Esophagus squamous epithelium (tissue), 5 donors: ENCODE measurements around the gene RBFOX2. TPM values are rescaled to one million over a fixed set of nuclear protein-coding genes. Genes with fewer than 3 reads are reported as not detected.

ENCODE experiments used
- DNase-seq: peaks from one replicate; lab custom pipeline; 2025; lab: John Stamatoyannopoulos, UW
- H3K27ac ChIP-seq, 4 donors: fragments of 200-600 bp; sonication (generic); one replicate each; pipeline ENCODE4 v1.5.1; 2016 to 2019; ENCODE audit warnings: mild to moderate bottlenecking in 1 of 4
- H3K27me3 ChIP-seq, 4 donors: fragments of 200-600 bp; sonication (generic); 1 replicate in 3 of 4; 2 replicates in 1 of 4; pipeline versions ENCODE4 v1.5.1 to v1.6.0; 2017 to 2021; ENCODE audit warnings: antibody characterized with exemption in 1 of 4
- H3K36me3 ChIP-seq, 3 donors: fragments of 200-600 bp; sonication (generic); one replicate each; pipeline ENCODE4 v1.5.1; 2016 to 2019
- H3K4me1 ChIP-seq, 3 donors: fragments of 200-600 bp; sonication (generic); one replicate each; pipeline ENCODE4 v1.5.1; 2017 to 2019
- H3K4me3 ChIP-seq, 4 donors: fragments of 200-600 bp; sonication (generic); 1 replicate in 3 of 4; 2 replicates in 1 of 4; pipeline ENCODE4 v1.5.1; 2016 to 2019; ENCODE audit warnings: mild to moderate bottlenecking in 2 of 4, moderate library complexity in 1 of 4
- H3K9me3 ChIP-seq, 3 donors: fragments of 200-600 bp; sonication (generic); one replicate each; pipeline ENCODE4 v1.5.1; 2016 to 2019
- POLR2A ChIP-seq, 4 donors: fragments of 450-650 bp; IDR thresholded peaks; one replicate each; pipeline ENCODE4 v1.6.1; 2017; ENCODE audit warnings: antibody characterized with exemption in 4 of 4, mild to moderate bottlenecking in 4 of 4, moderate library complexity in 3 of 4
- WGBS, 2 donors: methylation state at CpG; one replicate each; pipeline ENCODE4 v1.1.5; 2018; 5-methylcytosine and 5-hydroxymethylcytosine counted together
- intact Hi-C: fragments of 100-400 bp; cut with DNase I; formaldehyde crosslinking; loops from one replicate; pipeline ENCODE4 v1.15.0; 2022
- total RNA-seq, 4 donors: library from RNA; depleted of rRNA; stranded (reverse); fragments of >200 nt; gene quantifications; one replicate each; pipeline ENCODE4 v1.1.0, GENCODE V29; 2016
- TF ChIP-seq, protein P1 (sequence below), 6 experiments: fragments of 450-650 bp in 4 of 6; fragments of 200-600 bp in 2 of 6; sonication (generic) in 2 of 6; IDR thresholded peaks; one replicate each; pipeline ENCODE4 v1.5.1; 2016 to 2019; ENCODE audit warnings: antibody characterized with exemption in 6 of 6, mild to moderate bottlenecking in 4 of 6, moderate library complexity in 4 of 6
- donor health status: DM: yes; HTN: yes; CAD: no.

Gene RBFOX2
- total RNA-seq, 4 donors from 2014 or later, result 33.3 to 69.6 (median 46.3) TPM

DNA sequence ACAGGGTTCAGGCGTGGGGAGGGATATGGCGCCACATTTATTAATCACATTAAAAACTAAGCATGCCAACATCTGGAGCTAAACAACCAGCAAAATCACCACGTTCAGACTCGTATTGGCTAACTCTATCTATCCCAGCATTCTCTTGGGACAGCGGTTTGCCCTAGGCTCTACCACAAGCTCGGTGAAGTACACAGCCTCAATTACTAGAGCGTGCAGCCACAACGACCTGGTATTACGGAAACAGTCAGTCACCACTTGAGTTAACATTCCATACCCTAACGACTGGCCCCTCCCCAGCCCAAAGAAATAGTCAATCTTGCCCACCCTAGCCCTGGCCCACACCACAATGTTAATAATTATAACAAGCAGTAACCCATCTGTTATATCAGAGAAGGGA lies 278.8 kb downstream of the RBFOX2 start:
- no peak overlapping the region for H3K4me3 ChIP-seq
- H3K27me3 ChIP-seq, result no peaks in the 10 kb centered on the region
- H3K9me3 ChIP-seq, result no peaks in the 10 kb centered on the region
- peaks cover 0 to 11% (median 0%) of the 10 kb centered on the region in 3 donors for H3K4me1 ChIP-seq
- H3K27ac ChIP-seq, result no peak overlapping the region
- DNase-seq, result no peak
- TF ChIP-seq, protein P1, sequence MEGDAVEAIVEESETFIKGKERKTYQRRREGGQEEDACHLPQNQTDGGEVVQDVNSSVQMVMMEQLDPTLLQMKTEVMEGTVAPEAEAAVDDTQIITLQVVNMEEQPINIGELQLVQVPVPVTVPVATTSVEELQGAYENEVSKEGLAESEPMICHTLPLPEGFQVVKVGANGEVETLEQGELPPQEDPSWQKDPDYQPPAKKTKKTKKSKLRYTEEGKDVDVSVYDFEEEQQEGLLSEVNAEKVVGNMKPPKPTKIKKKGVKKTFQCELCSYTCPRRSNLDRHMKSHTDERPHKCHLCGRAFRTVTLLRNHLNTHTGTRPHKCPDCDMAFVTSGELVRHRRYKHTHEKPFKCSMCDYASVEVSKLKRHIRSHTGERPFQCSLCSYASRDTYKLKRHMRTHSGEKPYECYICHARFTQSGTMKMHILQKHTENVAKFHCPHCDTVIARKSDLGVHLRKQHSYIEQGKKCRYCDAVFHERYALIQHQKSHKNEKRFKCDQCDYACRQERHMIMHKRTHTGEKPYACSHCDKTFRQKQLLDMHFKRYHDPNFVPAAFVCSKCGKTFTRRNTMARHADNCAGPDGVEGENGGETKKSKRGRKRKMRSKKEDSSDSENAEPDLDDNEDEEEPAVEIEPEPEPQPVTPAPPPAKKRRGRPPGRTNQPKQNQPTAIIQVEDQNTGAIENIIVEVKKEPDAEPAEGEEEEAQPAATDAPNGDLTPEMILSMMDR (IDR thresholded peaks at IDR 0.05), result no peak
- no peak for TF ChIP-seq POLR2A (IDR thresholded peaks at IDR 0.05)
- 67 to 70% methylated on average over 10 of the region's 10 CpGs for WGBS, 2 donors
- intact Hi-C loops, result no loop called here
- H3K36me3 ChIP-seq, result peaks cover 0 to 60% (median 0%) of the 10 kb centered on the region in 3 donors

DNA sequence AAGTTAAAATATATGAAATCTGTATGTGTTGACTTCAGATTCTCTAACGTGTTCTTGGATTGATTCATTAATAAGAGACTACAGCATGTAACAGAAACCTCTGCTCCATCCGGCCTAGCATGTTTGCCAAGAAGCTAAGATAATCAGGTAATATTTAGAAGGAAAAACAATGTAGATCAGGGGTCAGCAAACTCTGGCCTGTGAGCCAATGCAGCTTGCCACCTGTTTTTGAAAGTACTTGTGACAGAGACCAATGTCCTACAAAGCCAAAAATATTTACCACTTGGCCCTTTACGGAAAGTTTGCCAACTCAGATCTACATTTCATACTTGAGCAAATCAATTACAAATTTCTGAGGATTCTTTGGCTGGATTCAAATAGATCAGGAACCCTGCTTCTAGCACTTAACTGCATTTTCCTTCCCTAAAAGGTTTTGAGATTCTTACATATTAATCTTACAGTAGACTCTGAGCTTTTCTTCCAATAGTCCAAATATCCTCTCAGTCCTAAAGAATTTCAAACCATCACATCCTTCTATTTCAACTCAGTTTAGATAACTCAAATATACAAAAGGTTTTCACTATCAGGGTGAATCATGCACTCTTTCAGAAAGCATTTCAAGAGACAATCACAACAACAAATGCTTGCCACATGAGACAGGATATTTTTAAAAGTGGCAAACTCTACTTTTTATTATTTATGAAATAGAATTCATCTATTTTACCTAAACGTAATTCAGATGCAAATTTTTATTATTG lies 281.5 kb downstream of the RBFOX2 start:
- Histone ChIP-seq H3K27ac (no peak overlapping the region), H3K27me3 (no peaks in the 10 kb centered on the region), H3K36me3 (peaks cover 0 to 72% (median 0%) of the 10 kb centered on the region in 3 donors), H3K4me1 (peaks cover 0 to 21% (median 0%) of the 10 kb centered on the region in 3 donors), H3K9me3 (no peaks in the 10 kb centered on the region), H3K4me3 (no peak overlapping the region)
- TF ChIP-seq, protein P1 (IDR thresholded peaks at IDR 0.05), result no peak
- TF ChIP-seq POLR2A (IDR thresholded peaks at IDR 0.05), result no peak
- intact Hi-C loops, result no loop called here
- WGBS, 2 donors, result 61 to 77% methylated on average over 4 of the region's 4 CpGs
- no peak for DNase-seq

DNA sequence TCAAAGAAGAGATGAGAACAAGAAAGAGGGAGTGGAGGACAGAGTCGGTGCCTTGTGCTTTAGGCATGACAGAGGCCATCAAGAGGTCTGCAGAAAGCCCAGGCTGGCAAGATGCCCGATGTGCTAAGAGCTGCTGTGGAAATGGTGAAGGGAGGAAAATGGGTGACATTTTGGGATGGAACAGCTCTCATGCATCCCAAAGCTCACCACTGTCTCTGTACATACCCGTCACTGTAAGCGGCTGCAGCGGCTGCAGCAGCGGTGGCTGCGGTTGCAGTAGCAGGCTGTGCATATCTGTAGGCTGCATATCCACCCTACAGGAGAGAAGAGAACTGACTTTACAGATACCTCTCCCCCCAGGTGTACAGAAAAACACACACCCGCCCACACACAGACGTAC lies 282.4 kb downstream of the RBFOX2 start:
- 83 to 85% methylated on average over 5 to 9 of the region's 9 CpGs for whole genome bisulfite sequencing, 2 donors
- no peak for DNase-seq

DNA sequence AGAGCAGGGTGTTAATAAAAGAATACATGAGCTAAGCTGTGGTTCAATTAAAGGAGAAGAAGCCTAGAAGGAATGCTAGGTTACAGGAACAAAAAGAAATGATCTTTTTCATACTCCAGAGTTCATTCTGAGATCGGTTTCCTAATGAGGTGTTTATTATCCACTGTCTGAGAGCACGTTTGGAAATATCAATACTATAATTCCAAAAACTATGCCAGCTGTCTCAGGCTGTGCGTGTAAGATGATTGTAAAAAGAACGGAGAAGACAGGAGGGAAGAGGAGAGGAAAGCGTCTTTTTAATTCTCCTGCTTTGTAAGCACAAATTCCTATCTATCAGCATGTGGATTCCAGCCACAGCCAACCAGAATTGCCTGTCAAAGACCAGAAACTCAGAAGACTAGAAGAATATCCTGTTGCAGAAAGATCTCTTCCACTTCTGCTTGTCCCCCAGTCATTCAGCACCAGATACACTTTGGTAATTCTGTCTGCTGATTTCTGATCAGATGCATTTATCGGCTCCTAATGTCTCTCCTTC lies 285.2 kb downstream of the RBFOX2 start:
- H3K27ac ChIP-seq, result peak overlapping the region in 1 of 4 donors; percentile 57
- no peaks in the 10 kb centered on the region for H3K27me3 ChIP-seq
- intact Hi-C loops, result no loop called here
- no peak for TF ChIP-seq POLR2A (IDR thresholded peaks at IDR 0.05)
- TF ChIP-seq, protein P1 (IDR thresholded peaks at IDR 0.05), result no peak
- no peak for DNase-seq
- H3K9me3 ChIP-seq, result no peaks in the 10 kb centered on the region
- H3K4me3 ChIP-seq, result no peak overlapping the region
- peaks cover 0 to 80% (median 0%) of the 10 kb centered on the region in 3 donors for H3K36me3 ChIP-seq
- WGBS, 2 donors, result 73 to 82% methylated on average over 6 of the region's 6 CpGs
- H3K4me1 ChIP-seq, result peaks cover 0 to 30% (median 0%) of the 10 kb centered on the region in 3 donors

More for the DNA sequence above, 282.4 kb downstream of the RBFOX2 start:
- intact Hi-C loops, result no loop called here
- TF ChIP-seq POLR2A (IDR thresholded peaks at IDR 0.05), result no peak
- TF ChIP-seq, protein P1 (IDR thresholded peaks at IDR 0.05), result no peak
- Histone ChIP-seq H3K27ac (no peak overlapping the region), H3K9me3 (no peaks in the 10 kb centered on the region), H3K4me3 (no peak overlapping the region), H3K27me3 (no peaks in the 10 kb centered on the region), H3K4me1 (peaks cover 0 to 21% (median 0%) of the 10 kb centered on the region in 3 donors), H3K36me3 (peaks cover 0 to 72% (median 0%) of the 10 kb centered on the region in 3 donors)
